AG04449 (cell line): ENCODE data around the gene FAM118A.
"Not testable (repeated sequence)": the region's sequence is repeated elsewhere in the genome, so short reads cannot be mapped to it uniquely, and the experiment has no call there.

Source experiments
- CTCF ChIA-PET: fragments of 350-600 bp; formaldehyde crosslinking; extraction: SDS; loops from one replicate; lab custom pipeline; 2021; ENCODE audit warnings: antibody characterized with exemption; lab: Yijun Ruan, JAX
- POLR2A ChIA-PET: fragments of 400-600, 350-600 bp; formaldehyde crosslinking; extraction: SDS; loops from one replicate; lab custom pipeline; 2020; ENCODE audit warnings: antibody characterized with exemption, inconsistent platforms; lab: Yijun Ruan, JAX
- DNase-seq: peaks from one replicate; pipeline ENCODE4 v3.0.0-alpha.2; 2010; ENCODE audit warnings: low read depth, low spot score
- H3K4me3 ChIP-seq: 2 replicates; pipeline ENCODE4 v1.5.1; 2011; ENCODE audit warnings: low read depth, mild to moderate bottlenecking, control low read depth, low read length
- CTCF ChIP-seq: IDR thresholded peaks from one replicate; pipeline ENCODE4 v1.5.1; 2011; ENCODE audit warnings: mild to moderate bottlenecking, moderate library complexity, low read length, control low read depth, inconsistent platforms; ENCODE audit not compliant: insufficient read depth; ENCODE audit errors: missing control alignments

The FAM118A gene

GRCh38 chr22:45272498-45272897 lies 37.2 kb upstream of the FAM118A start:
- DNase-seq, result no peak
- no peak for TF ChIP-seq CTCF
- H3K4me3 ChIP-seq, result no peak overlapping the region
- ChIA-PET CTCF (interaction anchor here (0.8 to 9.2 kb wide), 8 partner anchors 9 to 281 kb away, joined by 3 to 59 read pairs (median 5); no protein-coding TSS in a partner anchor), POLR2A (no interaction called here)

DNA sequence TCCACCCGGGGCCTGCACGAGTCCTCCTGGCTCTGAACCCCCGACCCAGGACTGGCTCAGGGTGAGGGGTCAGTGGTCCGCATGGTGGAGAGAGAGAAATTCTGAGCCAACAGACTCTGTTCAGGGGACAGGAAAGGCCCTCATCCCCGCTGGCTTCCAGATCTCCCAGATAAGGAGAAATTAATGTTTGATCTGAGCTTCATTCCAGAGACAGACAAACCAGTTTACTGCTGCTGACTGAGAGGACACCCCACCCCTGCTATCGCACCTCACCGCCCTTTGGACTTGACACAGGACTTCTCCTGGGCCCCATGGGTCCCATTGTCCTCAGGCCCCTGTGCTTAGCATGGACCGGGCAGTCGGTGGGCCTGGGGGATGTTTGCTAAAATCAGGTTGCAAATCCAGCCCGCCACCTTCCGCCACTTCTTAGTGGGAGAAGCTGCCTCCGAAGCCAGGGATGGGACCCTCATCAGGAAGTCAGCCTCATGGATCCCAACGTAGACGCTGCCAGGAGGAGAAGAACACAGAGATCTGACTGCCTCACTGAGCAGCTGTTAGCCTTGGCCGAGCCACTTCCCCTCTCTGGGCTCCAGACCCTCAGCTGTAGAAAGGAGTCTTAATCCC lies 36.2 kb upstream of the FAM118A start:
- DNase-seq, result no peak
- CTCF ChIA-PET, result interaction anchor here (0.8 to 9.2 kb wide), 5 partner anchors 11 to 279 kb away, joined by 4 to 59 read pairs (median 4); partner anchors contain the start of gene UPK3A
- H3K4me3 ChIP-seq, result no peak overlapping the region
- POLR2A ChIA-PET, result no interaction called here
- TF ChIP-seq CTCF, result no peak

- no peak for TF ChIP-seq CTCF
- no peak for DNase-seq
- H3K4me3 ChIP-seq, result no peak overlapping the region
- ChIA-PET POLR2A (no interaction called here), CTCF (interaction anchor here (1.1 kb wide), 1 partner anchor 273 kb away, joined by 3 read pairs; no protein-coding TSS in a partner anchor)
Measured at GRCh38 chr22:45276507-45277105, 33.1 kb upstream of the FAM118A start.

GRCh38 chr22:45277720-45278119 lies 32.0 kb upstream of the FAM118A start:
- POLR2A ChIA-PET, DNase-seq, H3K4me3 ChIP-seq: not testable (repeated sequence)
- CTCF ChIA-PET, result interaction anchor here (1.1 to 1.7 kb wide), 2 partner anchors 10 to 272 kb away, joined by 3 to 5 read pairs; no protein-coding TSS in a partner anchor

- ChIA-PET CTCF (interaction anchor here (1.7 kb wide), 1 partner anchor 10 kb away, joined by 5 read pairs; no protein-coding TSS in a partner anchor), POLR2A (no interaction called here)
- DNase-seq, result no peak
- TF ChIP-seq CTCF, result no peak
- no peak overlapping the region for H3K4me3 ChIP-seq
Measured at GRCh38 chr22:45278125-45278524, 31.6 kb upstream of the FAM118A start.

DNA sequence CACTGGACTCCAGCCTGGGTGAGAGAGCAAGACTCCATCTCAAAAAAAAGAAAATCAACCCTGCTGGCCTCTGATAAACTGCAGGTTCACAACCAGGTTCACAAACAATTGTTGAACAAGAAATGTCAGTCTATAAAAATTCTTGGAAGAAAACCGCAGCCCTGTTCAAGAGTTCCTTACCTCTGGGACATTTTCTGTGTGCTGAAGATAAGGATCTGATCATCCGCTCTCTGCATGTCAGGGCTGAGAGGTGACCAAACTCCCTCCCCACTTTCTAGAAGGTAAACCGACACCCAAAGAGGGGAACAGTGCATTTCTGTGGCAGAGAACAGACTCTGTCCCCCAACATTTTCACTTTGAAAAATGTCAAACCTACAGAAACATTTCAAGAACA lies 29.1 kb upstream of the FAM118A start:
- no peak for DNase-seq
- no peak for TF ChIP-seq CTCF
- ChIA-PET CTCF (interaction anchor here (1.2 kb wide), 1 partner anchor 9 kb away, joined by 5 read pairs; no protein-coding TSS in a partner anchor), POLR2A (no interaction called here)
- no peak overlapping the region for H3K4me3 ChIP-seq
